Measurements from ENCODE around the gene ZXDC.
A peak's percentile ranks its signal among the peaks of the same experiment; 100 is the strongest.

Gene ZXDC

DNA sequence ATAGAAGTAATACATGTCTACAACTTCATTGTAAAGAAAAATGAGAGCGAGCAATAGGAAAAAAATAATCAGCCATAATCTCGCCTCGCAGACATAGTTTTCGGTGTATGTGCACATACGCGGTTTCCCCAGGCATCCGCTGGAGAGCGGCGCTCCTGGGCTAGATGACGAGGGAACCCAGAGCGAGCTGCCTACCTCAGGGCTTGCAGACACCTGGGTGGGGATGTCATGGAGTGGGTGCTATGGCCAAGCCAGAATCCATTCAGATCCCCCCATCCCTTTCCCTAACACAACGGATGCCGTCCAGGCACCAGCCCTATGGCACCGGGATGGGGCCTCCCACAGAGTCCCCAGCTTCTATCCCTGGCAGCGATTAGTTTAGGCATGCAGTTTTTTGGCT lies 85.5 kb downstream of the ZXDC start:
- TF ChIP-seq, protein P1, sequence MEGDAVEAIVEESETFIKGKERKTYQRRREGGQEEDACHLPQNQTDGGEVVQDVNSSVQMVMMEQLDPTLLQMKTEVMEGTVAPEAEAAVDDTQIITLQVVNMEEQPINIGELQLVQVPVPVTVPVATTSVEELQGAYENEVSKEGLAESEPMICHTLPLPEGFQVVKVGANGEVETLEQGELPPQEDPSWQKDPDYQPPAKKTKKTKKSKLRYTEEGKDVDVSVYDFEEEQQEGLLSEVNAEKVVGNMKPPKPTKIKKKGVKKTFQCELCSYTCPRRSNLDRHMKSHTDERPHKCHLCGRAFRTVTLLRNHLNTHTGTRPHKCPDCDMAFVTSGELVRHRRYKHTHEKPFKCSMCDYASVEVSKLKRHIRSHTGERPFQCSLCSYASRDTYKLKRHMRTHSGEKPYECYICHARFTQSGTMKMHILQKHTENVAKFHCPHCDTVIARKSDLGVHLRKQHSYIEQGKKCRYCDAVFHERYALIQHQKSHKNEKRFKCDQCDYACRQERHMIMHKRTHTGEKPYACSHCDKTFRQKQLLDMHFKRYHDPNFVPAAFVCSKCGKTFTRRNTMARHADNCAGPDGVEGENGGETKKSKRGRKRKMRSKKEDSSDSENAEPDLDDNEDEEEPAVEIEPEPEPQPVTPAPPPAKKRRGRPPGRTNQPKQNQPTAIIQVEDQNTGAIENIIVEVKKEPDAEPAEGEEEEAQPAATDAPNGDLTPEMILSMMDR (IDR thresholded peaks at IDR 0.05), result no peak

DNA sequence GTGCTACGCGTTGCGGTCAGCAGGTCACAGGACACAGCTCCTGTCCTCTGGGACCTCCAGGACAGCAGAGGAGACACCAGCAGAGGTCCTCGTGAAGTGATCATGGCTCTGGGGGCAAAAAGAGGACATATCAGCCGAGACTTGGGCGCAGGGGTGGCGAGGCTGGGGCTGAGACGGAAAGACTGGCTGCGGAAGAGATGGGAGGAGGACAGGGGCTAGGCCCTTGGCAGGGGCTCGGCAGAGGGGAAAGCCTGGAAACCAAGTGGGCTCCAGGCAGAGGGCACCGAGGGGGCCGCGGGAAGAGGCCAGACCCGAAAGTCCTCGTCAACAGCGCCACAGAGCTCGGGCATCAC lies 85.9 kb downstream of the ZXDC start:
- TF ChIP-seq, protein P1 (IDR thresholded peaks at IDR 0.05), result no peak

DNA sequence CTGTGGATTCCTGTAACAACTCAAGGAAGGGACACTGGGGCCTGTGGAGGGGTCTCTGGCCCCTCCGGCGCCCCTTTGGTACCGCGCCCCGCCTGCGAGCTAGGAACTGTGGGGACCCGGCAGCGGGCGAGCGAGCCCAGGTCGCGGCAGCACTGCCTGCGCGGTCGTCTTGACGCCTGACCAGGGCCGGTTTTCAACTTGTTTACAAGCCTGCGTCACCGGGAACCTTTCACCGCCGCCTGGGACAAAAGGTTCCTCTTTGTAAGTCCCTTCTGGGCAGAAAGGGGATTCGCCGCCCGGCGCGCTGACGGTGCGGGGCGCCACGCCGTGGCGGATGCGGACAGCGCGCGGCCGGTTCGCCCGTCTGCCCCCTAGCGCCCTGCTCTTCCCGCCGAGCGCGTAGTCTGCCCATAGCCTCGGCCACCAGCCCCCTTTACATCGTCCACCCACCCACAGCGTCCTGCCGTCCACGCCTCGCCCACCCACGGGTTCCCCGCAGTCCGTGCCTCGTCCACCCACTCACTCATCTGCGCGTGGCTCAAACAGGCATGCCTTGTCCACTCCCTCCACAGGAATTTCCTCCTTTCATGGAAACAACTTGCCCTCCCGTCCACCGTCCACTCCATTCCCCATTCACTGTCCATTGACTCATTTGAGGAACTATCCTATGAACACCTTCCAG lies 86.4 kb downstream of the ZXDC start:
- TF ChIP-seq, protein P1 (IDR thresholded peaks at IDR 0.05), result peak; percentile 98
